ENCODE data around the gene HSPA1A.
A peak's percentile ranks its signal among the peaks of the same experiment; 100 is the strongest.

Gene HSPA1A

GRCh38 chr6:31769684-31770371, 45.5 kb upstream of the HSPA1A start:
- in situ Hi-C loops (cut with HindIII; ENCODE audit: low sequenced_read_pairs): no loop called here
- TF ChIP-seq CTCF (IDR thresholded peaks at IDR 0.05; ENCODE audit: low read depth, low read length, missing control alignments): peak; percentile 66
- no peak overlapping the region for H3K4me3 ChIP-seq (ENCODE audit: low read depth, low read length)
- no peak for DNase-seq (ENCODE audit: low read depth)

GRCh38 chr6:31770860-31771259, 44.5 kb upstream of the HSPA1A start:
- no peak overlapping the region for H3K4me3 ChIP-seq (ENCODE audit: low read depth, low read length)
- TF ChIP-seq CTCF (IDR thresholded peaks at IDR 0.05; ENCODE audit: low read depth, low read length, missing control alignments): no peak
- DNase-seq (ENCODE audit: low read depth): no peak
- in situ Hi-C loops (cut with HindIII; ENCODE audit: low sequenced_read_pairs): no loop called here

- TF ChIP-seq CTCF (IDR thresholded peaks at IDR 0.05; ENCODE audit: low read depth, low read length, missing control alignments): no peak
- H3K4me3 ChIP-seq (ENCODE audit: low read depth, low read length): no peak overlapping the region
- DNase-seq (ENCODE audit: low read depth): no peak
- in situ Hi-C loops (cut with HindIII; ENCODE audit: low sequenced_read_pairs): no loop called here
Observed at GRCh38 chr6:31771992-31772358, 43.4 kb upstream of the HSPA1A start.

- DNase-seq (ENCODE audit: low read depth): no peak
- no peak for TF ChIP-seq CTCF (IDR thresholded peaks at IDR 0.05; ENCODE audit: low read depth, low read length, missing control alignments)
- in situ Hi-C loops (cut with HindIII; ENCODE audit: low sequenced_read_pairs): no loop called here
- H3K4me3 ChIP-seq (ENCODE audit: low read depth, low read length): no peak overlapping the region
Observed at GRCh38 chr6:31775184-31775583, 40.2 kb upstream of the HSPA1A start.

- DNase-seq (ENCODE audit: low read depth): no peak
- in situ Hi-C loops (cut with HindIII; ENCODE audit: low sequenced_read_pairs): no loop called here
- TF ChIP-seq CTCF (IDR thresholded peaks at IDR 0.05; ENCODE audit: low read depth, low read length, missing control alignments): no peak
- no peak overlapping the region for H3K4me3 ChIP-seq (ENCODE audit: low read depth, low read length)
Observed at GRCh38 chr6:31775633-31776484, 39.5 kb upstream of the HSPA1A start.

GRCh38 chr6:31776485-31776988, 38.8 kb upstream of the HSPA1A start:
- no peak for DNase-seq (ENCODE audit: low read depth)
- in situ Hi-C loops (cut with HindIII; ENCODE audit: low sequenced_read_pairs): no loop called here
- no peak for TF ChIP-seq CTCF (IDR thresholded peaks at IDR 0.05; ENCODE audit: low read depth, low read length, missing control alignments)
- no peak overlapping the region for H3K4me3 ChIP-seq (ENCODE audit: low read depth, low read length)
